SU-DHL-6 (cell line): Measurements from ENCODE around the gene CALN1.

ENCODE experiments used
- H2AFZ ChIP-seq: fragments of 200-600 bp; sonication (generic); 2 replicates; pipeline ENCODE4 v1.6.1; 2014; ENCODE audit warnings: low read depth, mild to moderate bottlenecking, moderate library complexity, mixed read lengths, antibody characterized with exemption, low read length; ENCODE audit not compliant: severe bottlenecking
- H3F3A ChIP-seq: fragments of 200-600 bp; shearing (Covaris generic); 2 replicates; pipeline ENCODE4 v1.6.0; 2016; ENCODE audit warnings: antibody characterized with exemption, mild to moderate bottlenecking; ENCODE audit not compliant: insufficient read depth
- H3K27ac ChIP-seq: fragments of 200-600 bp; sonication (generic); 2 replicates; pipeline ENCODE4 v1.5.1; 2016; ENCODE audit warnings: low read depth, mild to moderate bottlenecking, low read length, moderate library complexity, mixed read lengths
- H3K27me3 ChIP-seq: fragments of 200-600 bp; sonication (generic), shearing (Covaris generic); 2 replicates; pipeline ENCODE4 v1.6.0; 2014; ENCODE audit warnings: mild to moderate bottlenecking, low read length
- H3K36me3 ChIP-seq: fragments of 200-600 bp; sonication (generic); 2 replicates; pipeline ENCODE4 v1.6.1; 2014; ENCODE audit warnings: mild to moderate bottlenecking, low read length, mixed read lengths
- H3K4me2 ChIP-seq: fragments of 300-600, 200-600 bp; shearing (Covaris generic), sonication (generic); 2 replicates; pipeline ENCODE4 v1.6.0; 2014; ENCODE audit warnings: low read length, low read depth, mild to moderate bottlenecking; ENCODE audit not compliant: poor library complexity, severe bottlenecking
- H3K4me3 ChIP-seq: fragments of 200-600 bp; sonication (generic); 2 replicates; pipeline ENCODE4 v1.5.1; 2014; ENCODE audit warnings: antibody characterized with exemption, low read length, mild to moderate bottlenecking, mixed read lengths; ENCODE audit not compliant: insufficient read depth, poor library complexity, severe bottlenecking
- H3K79me2 ChIP-seq: fragments of 200-600 bp; sonication (generic); 2 replicates; pipeline ENCODE4 v1.6.1; 2014; ENCODE audit warnings: mild to moderate bottlenecking, low read length, moderate library complexity; ENCODE audit not compliant: insufficient read depth
- H3K9ac ChIP-seq: fragments of 200-600 bp; sonication (generic); 2 replicates; pipeline ENCODE4 v1.7.0; 2014; ENCODE audit warnings: mild to moderate bottlenecking, low read length
- H3K9me2 ChIP-seq: fragments of 200-600 bp; sonication (generic); replicated peaks from 2 replicates; pipeline ENCODE4 v1.6.1; 2014; ENCODE audit warnings: low read length; ENCODE audit not compliant: insufficient read depth
- H3K9me3 ChIP-seq: fragments of 200-600 bp; sonication (generic); 2 replicates; pipeline ENCODE4 v1.6.1; 2014; ENCODE audit warnings: low read length, mixed read lengths; ENCODE audit not compliant: insufficient read depth
- H4K20me1 ChIP-seq: fragments of 200-600 bp; sonication (generic); 2 replicates; pipeline ENCODE4 v1.6.1; 2014; ENCODE audit warnings: low read depth, mild to moderate bottlenecking, antibody characterized with exemption, low read length, moderate library complexity, mixed read lengths
- EZH2phosphoT487 ChIP-seq: fragments of 200-600 bp; sonication (generic), shearing (Covaris generic); conservative IDR thresholded peaks from 2 replicates; pipeline ENCODE4 v1.6.1; 2018; ENCODE audit warnings: mild to moderate bottlenecking, antibody characterized with exemption, low read length, moderate library complexity, mixed read lengths
- TF ChIP-seq, protein P1 (sequence below): fragments of 200-600 bp; sonication (generic); IDR thresholded peaks from one replicate; pipeline ENCODE4 v1.5.1; 2017; ENCODE audit warnings: antibody characterized with exemption, mild to moderate bottlenecking, low read length, moderate library complexity; ENCODE audit not compliant: insufficient read depth, poor library complexity, severe bottlenecking

The CALN1 gene

DNA sequence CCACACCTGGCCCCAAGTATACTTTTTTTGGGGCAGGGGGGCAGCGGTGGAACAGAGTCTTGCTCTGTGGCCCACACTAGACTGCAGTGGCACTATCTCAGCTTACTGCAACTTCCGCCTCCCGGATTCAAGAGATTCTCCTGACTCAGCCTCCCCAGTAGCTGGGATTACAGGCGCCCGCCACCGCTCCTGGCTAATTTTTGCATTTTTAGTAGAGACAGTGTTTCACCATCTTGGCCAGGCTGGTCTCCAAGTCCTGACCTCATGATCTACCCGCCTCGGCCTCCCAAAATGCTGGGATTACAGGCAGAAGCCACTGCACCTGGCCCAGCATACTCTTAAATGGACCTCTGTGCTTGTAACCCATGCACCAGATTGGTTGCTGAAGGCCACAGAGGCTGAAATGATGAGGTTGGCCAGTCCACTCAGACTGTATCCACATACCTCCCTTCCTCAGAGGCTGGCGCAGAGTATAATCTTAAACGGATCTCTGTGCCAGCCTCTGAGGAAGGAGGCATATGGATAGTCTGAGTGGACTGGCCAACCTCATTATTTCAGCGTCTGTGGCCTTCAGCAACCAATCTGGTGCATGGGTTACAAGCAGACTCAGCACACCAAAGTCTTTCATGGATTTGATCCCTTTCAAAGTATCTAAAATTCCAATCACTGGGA, 3.0 kb downstream of the CALN1 start:
- no peak overlapping the region for H3K4me3 ChIP-seq
- H3K9me3 ChIP-seq, result peaks cover 3% of the 10 kb centered on the region; the same call in 1 of the 2 replicates
- no peaks in the 10 kb centered on the region for H3K79me2 ChIP-seq
- no peaks in the 10 kb centered on the region for H3F3A ChIP-seq
- H2AFZ ChIP-seq, result no peak overlapping the region
- no peak overlapping the region for H3K4me2 ChIP-seq
- TF ChIP-seq, protein P1, sequence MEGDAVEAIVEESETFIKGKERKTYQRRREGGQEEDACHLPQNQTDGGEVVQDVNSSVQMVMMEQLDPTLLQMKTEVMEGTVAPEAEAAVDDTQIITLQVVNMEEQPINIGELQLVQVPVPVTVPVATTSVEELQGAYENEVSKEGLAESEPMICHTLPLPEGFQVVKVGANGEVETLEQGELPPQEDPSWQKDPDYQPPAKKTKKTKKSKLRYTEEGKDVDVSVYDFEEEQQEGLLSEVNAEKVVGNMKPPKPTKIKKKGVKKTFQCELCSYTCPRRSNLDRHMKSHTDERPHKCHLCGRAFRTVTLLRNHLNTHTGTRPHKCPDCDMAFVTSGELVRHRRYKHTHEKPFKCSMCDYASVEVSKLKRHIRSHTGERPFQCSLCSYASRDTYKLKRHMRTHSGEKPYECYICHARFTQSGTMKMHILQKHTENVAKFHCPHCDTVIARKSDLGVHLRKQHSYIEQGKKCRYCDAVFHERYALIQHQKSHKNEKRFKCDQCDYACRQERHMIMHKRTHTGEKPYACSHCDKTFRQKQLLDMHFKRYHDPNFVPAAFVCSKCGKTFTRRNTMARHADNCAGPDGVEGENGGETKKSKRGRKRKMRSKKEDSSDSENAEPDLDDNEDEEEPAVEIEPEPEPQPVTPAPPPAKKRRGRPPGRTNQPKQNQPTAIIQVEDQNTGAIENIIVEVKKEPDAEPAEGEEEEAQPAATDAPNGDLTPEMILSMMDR, result no peak
- no peak for TF ChIP-seq EZH2phosphoT487
- H3K36me3 ChIP-seq, result no peaks in the 10 kb centered on the region
- H3K27me3 ChIP-seq, result no peaks in the 10 kb centered on the region
- no peak overlapping the region for H3K27ac ChIP-seq
- no peaks in the 10 kb centered on the region for H4K20me1 ChIP-seq
- H3K9me2 ChIP-seq, result no peaks in the 10 kb centered on the region
- H3K9ac ChIP-seq, result no peak overlapping the region

DNA sequence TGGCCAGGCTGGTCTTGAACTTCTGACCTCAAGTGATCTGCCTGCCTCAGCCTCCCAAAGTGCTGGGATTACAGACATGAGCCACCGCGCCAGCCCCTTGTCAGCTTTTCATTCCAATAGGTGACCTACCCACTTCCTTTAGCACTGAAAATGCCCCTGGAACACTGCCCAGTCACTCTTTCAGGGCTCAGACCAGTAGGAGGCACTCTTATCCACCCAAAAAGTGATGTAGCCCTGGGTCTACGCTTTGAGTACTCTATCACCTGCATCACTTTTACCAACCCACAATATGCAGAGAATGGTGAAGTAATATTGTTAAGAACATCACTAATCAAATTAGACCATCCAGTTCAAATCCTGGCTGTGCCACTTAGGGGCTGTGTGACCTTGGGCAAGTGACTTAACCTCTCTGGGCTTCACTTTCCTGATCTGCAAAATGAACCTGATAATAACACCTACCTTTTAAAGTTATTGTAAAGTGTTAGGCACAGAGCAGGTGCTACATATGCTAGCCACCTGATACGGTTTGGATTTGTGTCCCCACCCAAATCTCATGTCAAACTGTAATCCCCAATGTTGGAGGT, 5.2 kb downstream of the CALN1 start:
- H2AFZ ChIP-seq, result no peak overlapping the region

DNA sequence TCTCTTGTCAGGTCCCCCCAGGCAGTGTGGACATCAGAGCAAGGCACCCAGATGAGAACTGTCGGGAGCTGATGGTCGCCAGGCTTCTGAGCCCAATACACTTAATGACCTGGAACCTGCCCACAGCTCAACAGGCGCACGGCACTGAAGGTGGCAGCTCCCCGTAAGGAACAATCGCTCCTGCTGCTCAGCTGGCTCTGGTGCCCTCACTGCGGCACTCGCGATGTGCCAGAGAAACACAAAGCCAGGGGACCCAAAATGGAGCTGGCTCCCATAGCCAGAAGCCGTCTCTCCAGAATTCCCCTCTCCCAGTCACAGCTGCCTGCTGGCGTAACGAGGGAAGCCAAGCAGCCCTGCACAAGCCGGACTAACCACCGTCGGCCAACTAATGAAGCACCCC, 6.3 kb downstream of the CALN1 start:
- no peak overlapping the region for H2AFZ ChIP-seq
- H3K79me2 ChIP-seq, result no peaks in the 10 kb centered on the region
- H3K9me2 ChIP-seq, result no peaks in the 10 kb centered on the region
- H3K9me3 ChIP-seq, result no peaks in the 10 kb centered on the region
- H3K4me3 ChIP-seq, result no peak overlapping the region
- no peaks in the 10 kb centered on the region for H3K36me3 ChIP-seq
- no peak for TF ChIP-seq EZH2phosphoT487
- TF ChIP-seq, protein P1, result no peak
- H3K27me3 ChIP-seq, result no peaks in the 10 kb centered on the region
- H3K27ac ChIP-seq, result no peak overlapping the region
- H3K9ac ChIP-seq, result no peak overlapping the region
- no peaks in the 10 kb centered on the region for H3F3A ChIP-seq
- no peaks in the 10 kb centered on the region for H4K20me1 ChIP-seq
- H3K4me2 ChIP-seq, result no peak overlapping the region

More for the DNA sequence above, 5.2 kb downstream of the CALN1 start:
- no peaks in the 10 kb centered on the region for H3K36me3 ChIP-seq
- H3K9me2 ChIP-seq, result no peaks in the 10 kb centered on the region
- no peaks in the 10 kb centered on the region for H3K27me3 ChIP-seq
- no peak overlapping the region for H3K4me3 ChIP-seq
- no peak overlapping the region for H3K9ac ChIP-seq
- no peak overlapping the region for H3K4me2 ChIP-seq
- no peaks in the 10 kb centered on the region for H3F3A ChIP-seq
- TF ChIP-seq, protein P1, result no peak
- no peak for TF ChIP-seq EZH2phosphoT487
- no peaks in the 10 kb centered on the region for H3K79me2 ChIP-seq
- no peaks in the 10 kb centered on the region for H4K20me1 ChIP-seq
- H3K9me3 ChIP-seq, result no peaks in the 10 kb centered on the region
- H3K27ac ChIP-seq, result no peak overlapping the region
